Astrocyte (in vitro differentiated cells and primary cell): ENCODE results near the gene TTC1. TPM values are rescaled to one million over a fixed set of nuclear protein-coding genes. Genes with fewer than 3 reads are reported as not detected.
A peak's percentile ranks its signal among the peaks of the same experiment; 100 is the strongest.

Source experiments
- DNase-seq: peaks from one replicate; pipeline ENCODE4 v3.0.0-alpha.2; 2010; ENCODE audit warnings: low read depth
- FAIRE-seq: peaks from 2 replicates; lab custom pipeline; 2011; peaks lifted over from hg19 to GRCh38; lab: Jason Lieb, UNC
- H2AFZ ChIP-seq: 2 replicates; pipeline ENCODE4 v1.6.0; 2012; ENCODE audit warnings: low read depth, low read length, inconsistent platforms
- H3K27ac ChIP-seq: 2 replicates; pipeline ENCODE4 v1.5.1; 2011; ENCODE audit warnings: low read depth, low read length, inconsistent platforms
- H3K27me3 ChIP-seq: 2 replicates; pipeline ENCODE4 v1.6.0; 2011; ENCODE audit warnings: low read length, inconsistent platforms; ENCODE audit not compliant: insufficient read depth
- H3K36me3 ChIP-seq: 2 replicates; pipeline ENCODE4 v1.5.1; 2011; ENCODE audit warnings: low read length, inconsistent platforms; ENCODE audit not compliant: insufficient read depth
- H3K4me1 ChIP-seq: 2 replicates; pipeline ENCODE4 v1.5.1; 2011; ENCODE audit warnings: low read length, inconsistent platforms; ENCODE audit not compliant: insufficient read depth
- H3K4me2 ChIP-seq: 2 replicates; pipeline ENCODE4 v1.6.0; 2012; ENCODE audit warnings: low read length, inconsistent platforms
- H3K4me3 ChIP-seq: 2 replicates; pipeline ENCODE4 v1.5.1; 2011; ENCODE audit warnings: low read depth, mild to moderate bottlenecking, low read length, inconsistent platforms; ENCODE audit not compliant: insufficient read depth
- H3K79me2 ChIP-seq: 2 replicates; pipeline ENCODE4 v1.6.0; 2012; ENCODE audit warnings: mild to moderate bottlenecking, low read length, inconsistent platforms; ENCODE audit not compliant: insufficient read depth
- H3K9ac ChIP-seq: 2 replicates; pipeline ENCODE4 v1.6.0; 2012; ENCODE audit warnings: mild to moderate bottlenecking, low read length, inconsistent platforms
- H3K9me3 ChIP-seq: 2 replicates; pipeline ENCODE4 v1.5.1; 2012; ENCODE audit warnings: low read depth, mild to moderate bottlenecking, low read length, inconsistent platforms; ENCODE audit not compliant: insufficient read depth
- H4K20me1 ChIP-seq: 2 replicates; pipeline ENCODE4 v1.6.0; 2012; ENCODE audit warnings: low read length, inconsistent platforms; ENCODE audit not compliant: insufficient read depth
- H3K27ac Mint-ChIP-seq: one replicate; pipeline ENCODE4 v1.8.0; 2021; ENCODE audit warnings: mild to moderate bottlenecking, mixed read lengths; ENCODE audit not compliant: unreplicated experiment
- H3K27me3 Mint-ChIP-seq: one replicate; pipeline ENCODE4 v1.8.0; 2021; ENCODE audit warnings: low read depth, mixed read lengths; ENCODE audit not compliant: unreplicated experiment
- H3K36me3 Mint-ChIP-seq: one replicate; pipeline ENCODE4 v1.8.0; 2021; ENCODE audit warnings: low read depth, mixed read lengths; ENCODE audit not compliant: unreplicated experiment
- H3K4me1 Mint-ChIP-seq: one replicate; pipeline ENCODE4 v1.8.0; 2021; ENCODE audit warnings: low read depth, mixed read lengths; ENCODE audit not compliant: unreplicated experiment
- H3K4me3 Mint-ChIP-seq: one replicate; pipeline ENCODE4 v1.8.0; 2021; ENCODE audit warnings: mild to moderate bottlenecking, moderate library complexity, mixed read lengths; ENCODE audit not compliant: unreplicated experiment
- H3K9me3 Mint-ChIP-seq: one replicate; pipeline ENCODE4 v1.8.0; 2021; ENCODE audit warnings: mild to moderate bottlenecking, mixed read lengths; ENCODE audit not compliant: unreplicated experiment
- CTCF ChIP-seq: IDR thresholded peaks from 2 replicates; pipeline ENCODE4 v1.5.1; 2011; ENCODE audit warnings: low read depth, mild to moderate bottlenecking, inconsistent platforms, low read length, moderate library complexity; ENCODE audit not compliant: insufficient read depth
- EZH2 ChIP-seq: IDR thresholded peaks from 2 replicates; pipeline ENCODE4 v1.6.1; 2012; ENCODE audit warnings: mild to moderate bottlenecking, low read length, inconsistent platforms; ENCODE audit not compliant: insufficient read depth
- total RNA-seq: library from RNA; stranded (reverse); gene quantifications from 2 replicates; pipeline ENCODE4 v1.2.1, GENCODE V29; 2021

The TTC1 gene
- total RNA-seq, 1 donor from 2014 or later = 61.2 TPM

DNA sequence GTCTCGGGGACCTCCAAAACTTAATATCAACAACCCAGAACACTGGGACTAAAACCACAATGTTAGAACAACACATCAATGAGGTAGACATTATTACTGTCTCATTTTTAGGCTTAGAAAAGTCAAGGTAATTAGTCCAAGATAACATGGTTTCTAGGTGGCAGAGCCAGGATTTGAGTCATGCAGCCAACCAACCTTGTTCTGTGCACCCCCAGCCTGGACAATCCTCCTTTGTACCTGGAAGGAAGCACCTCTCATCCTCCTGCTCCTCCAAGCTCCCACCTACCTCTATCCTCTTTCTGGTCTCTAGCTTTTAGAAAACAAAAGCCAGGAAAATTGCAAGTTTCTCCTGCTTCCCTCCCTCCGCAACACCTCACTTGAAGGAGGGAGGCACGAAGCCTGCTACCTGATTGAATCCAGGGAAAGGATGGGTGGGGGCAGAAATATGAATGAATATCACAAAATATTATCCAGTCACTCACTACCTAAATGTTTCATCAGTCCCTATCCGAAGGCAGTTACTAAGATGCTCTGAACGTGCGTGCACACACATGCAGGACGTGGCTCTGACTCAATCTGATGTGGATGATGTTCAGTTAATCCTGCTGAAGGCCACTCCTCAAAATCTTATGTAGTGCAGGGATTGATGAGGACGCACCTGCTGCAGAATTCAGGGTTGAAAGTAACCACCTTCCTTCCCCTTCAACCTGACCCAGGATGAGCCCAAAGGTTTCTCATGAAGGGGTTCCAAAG is 26.3 kb upstream of the TTC1 start:
- TF ChIP-seq EZH2 (no peak), CTCF (no peak)
- peaks cover 15% of the 10 kb centered on the region for H3K4me1 ChIP-seq
- H3K9me3 ChIP-seq = no peaks in the 10 kb centered on the region
- no peaks in the 10 kb centered on the region for H3K79me2 ChIP-seq
- no peak overlapping the region for H2AFZ ChIP-seq
- DNase-seq (no peak), FAIRE-seq (no peak)
- no peaks in the 10 kb centered on the region for H3K27me3 ChIP-seq
- Mint-ChIP-seq H3K4me1 (peaks cover 8% of the 10 kb centered on the region), H3K9me3 (peaks cover 2% of the 10 kb centered on the region), H3K4me3 (no peak overlapping the region), H3K27ac (no peak overlapping the region), H3K27me3 (peaks cover 52% of the 10 kb centered on the region), H3K36me3 (no peaks in the 10 kb centered on the region)
- H3K4me2 ChIP-seq = no peak overlapping the region
- H3K4me3 ChIP-seq = no peak overlapping the region
- H3K36me3 ChIP-seq = no peaks in the 10 kb centered on the region
- H3K9ac ChIP-seq = no peak overlapping the region
- no peaks in the 10 kb centered on the region for H4K20me1 ChIP-seq
- H3K27ac ChIP-seq = peak overlapping the region; percentile 23

- H2AFZ ChIP-seq = peak overlapping the region; percentile 35
- no peak overlapping the region for H3K27ac ChIP-seq
- peak overlapping the region; percentile 54 for H3K4me3 Mint-ChIP-seq
- no peaks in the 10 kb centered on the region for H4K20me1 ChIP-seq
- no peak overlapping the region for H3K27ac Mint-ChIP-seq
- TF ChIP-seq EZH2 = peak; percentile 45
- peak; percentile 60 for TF ChIP-seq CTCF
- peak overlapping the region; percentile 86 for H3K4me2 ChIP-seq
- peak overlapping the region; percentile 53 for H3K4me3 ChIP-seq
- H3K79me2 ChIP-seq = no peaks in the 10 kb centered on the region
- H3K27me3 Mint-ChIP-seq = peaks cover 44% of the 10 kb centered on the region
- FAIRE-seq (no peak), DNase-seq (peak; percentile 33)
- no peaks in the 10 kb centered on the region for H3K36me3 Mint-ChIP-seq
- H3K27me3 ChIP-seq = peaks cover 3% of the 10 kb centered on the region
- H3K9me3 Mint-ChIP-seq = peaks cover 2% of the 10 kb centered on the region
- no peak overlapping the region for H3K9ac ChIP-seq
- peaks cover 9% of the 10 kb centered on the region for H3K4me1 ChIP-seq
- H3K36me3 ChIP-seq = no peaks in the 10 kb centered on the region
- H3K9me3 ChIP-seq = no peaks in the 10 kb centered on the region
- H3K4me1 Mint-ChIP-seq = peaks cover 4% of the 10 kb centered on the region
Observed at GRCh38 chr5:159987031-159987674, 21.8 kb upstream of the TTC1 start.

DNA sequence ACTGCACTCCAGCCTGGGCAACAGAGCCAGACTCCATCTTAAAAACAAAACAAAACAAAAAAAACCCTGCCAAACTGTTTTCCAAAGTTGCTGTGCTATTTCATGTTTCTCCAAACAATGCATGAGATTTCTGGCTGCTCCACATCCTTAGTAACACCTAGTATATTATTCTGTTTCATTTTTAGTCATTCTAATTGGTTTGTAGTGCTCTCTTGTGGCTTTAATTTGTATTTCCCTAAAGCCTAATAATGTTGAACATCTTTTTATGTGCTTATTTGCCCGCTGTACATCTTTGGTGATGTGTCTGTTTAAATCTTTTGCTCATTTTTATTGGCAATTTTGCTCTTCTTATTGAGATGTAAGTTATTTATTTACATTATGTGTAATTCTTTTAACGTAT is 18.4 kb upstream of the TTC1 start:
- Mint-ChIP-seq H3K27ac (no peak overlapping the region), H3K36me3 (no peaks in the 10 kb centered on the region), H3K27me3 (peaks cover 32% of the 10 kb centered on the region), H3K9me3 (no peaks in the 10 kb centered on the region), H3K4me1 (no peaks in the 10 kb centered on the region), H3K4me3 (no peak overlapping the region)
- Histone ChIP-seq H3K4me1 (peaks cover 6% of the 10 kb centered on the region), H3K4me2 (no peak overlapping the region), H3K36me3 (no peaks in the 10 kb centered on the region), H2AFZ (no peak overlapping the region), H3K9me3 (peaks cover 5% of the 10 kb centered on the region), H3K27me3 (peaks cover 3% of the 10 kb centered on the region), H3K4me3 (no peak overlapping the region), H3K27ac (no peak overlapping the region), H4K20me1 (no peaks in the 10 kb centered on the region), H3K9ac (no peak overlapping the region), H3K79me2 (no peaks in the 10 kb centered on the region)
- DNase-seq = no peak
- FAIRE-seq = no peak
- TF ChIP-seq EZH2 = no peak
- TF ChIP-seq CTCF = peak; percentile 22
